Ishikawa (cell line): Measurements from ENCODE around the gene RASA2.

Experiments used
- FOXM1 ChIP-seq: IDR thresholded peaks from 2 replicates; pipeline ENCODE4 v1.6.1; 2012; ENCODE audit warnings: low read depth, borderline replicate concordance
- NFIC ChIP-seq: IDR thresholded peaks from 2 replicates; pipeline ENCODE4 v1.6.1; 2012
- REST ChIP-seq: IDR thresholded peaks from 2 replicates; pipeline ENCODE4 v1.6.1; 2012; ENCODE audit warnings: low read depth, mild to moderate bottlenecking
- TAF1 ChIP-seq: IDR thresholded peaks from 2 replicates; pipeline ENCODE4 v1.6.1; 2012; ENCODE audit warnings: low read depth, mild to moderate bottlenecking
- TEAD4 ChIP-seq: IDR thresholded peaks from 2 replicates; pipeline ENCODE4 v1.6.1; 2012
- YY1 ChIP-seq: IDR thresholded peaks from 2 replicates; pipeline ENCODE4 v1.6.1; 2012; ENCODE audit warnings: low read depth
- ZBTB7A ChIP-seq: IDR thresholded peaks from 2 replicates; pipeline ENCODE4 v1.6.1; 2012; ENCODE audit warnings: low read depth

- no peak for TF ChIP-seq FOXM1
- no peak for TF ChIP-seq YY1
- no peak for TF ChIP-seq TAF1
- no peak for TF ChIP-seq REST
- TF ChIP-seq ZBTB7A, result no peak
- TF ChIP-seq NFIC, result no peak
- TF ChIP-seq TEAD4, result no peak
Measured at GRCh38 chr3:141519587-141519986, 32.8 kb downstream of the RASA2 start.
